Stimulated activated naive CD8-positive, alpha-beta T cell treated with anti-CD3 and anti-CD28 coated beads, Interleukin-15, Interleukin-2, amounts not matched to agents 100 ng/mL and 50 ng/mL, for 24 hours (primary cell): ENCODE data around the gene GNE.
A peak's percentile ranks its signal among the peaks of the same experiment; 100 is the strongest.
"Not testable (repeated sequence)": the region's sequence is repeated elsewhere in the genome, so short reads cannot be mapped to it uniquely, and the experiment has no call there.

ENCODE experiments used
- H3K27ac Mint-ChIP-seq: one replicate; pipeline ENCODE4 v1.8.0; 2021; ENCODE audit warnings: mild to moderate bottlenecking, mixed read lengths
- H3K27me3 Mint-ChIP-seq: one replicate; pipeline ENCODE4 v1.8.0; 2021; ENCODE audit warnings: mixed read lengths
- H3K36me3 Mint-ChIP-seq: one replicate; pipeline ENCODE4 v1.8.0; 2021; ENCODE audit warnings: low read depth, mixed read lengths
- H3K4me1 Mint-ChIP-seq: one replicate; pipeline ENCODE4 v1.8.0; 2021; ENCODE audit warnings: low read depth, mixed read lengths
- H3K4me3 Mint-ChIP-seq: one replicate; pipeline ENCODE4 v1.8.0; 2021; ENCODE audit warnings: mild to moderate bottlenecking, mixed read lengths
- H3K9me3 Mint-ChIP-seq: one replicate; pipeline ENCODE4 v1.8.0; 2021; ENCODE audit warnings: mixed read lengths

GNE gene, protein sequence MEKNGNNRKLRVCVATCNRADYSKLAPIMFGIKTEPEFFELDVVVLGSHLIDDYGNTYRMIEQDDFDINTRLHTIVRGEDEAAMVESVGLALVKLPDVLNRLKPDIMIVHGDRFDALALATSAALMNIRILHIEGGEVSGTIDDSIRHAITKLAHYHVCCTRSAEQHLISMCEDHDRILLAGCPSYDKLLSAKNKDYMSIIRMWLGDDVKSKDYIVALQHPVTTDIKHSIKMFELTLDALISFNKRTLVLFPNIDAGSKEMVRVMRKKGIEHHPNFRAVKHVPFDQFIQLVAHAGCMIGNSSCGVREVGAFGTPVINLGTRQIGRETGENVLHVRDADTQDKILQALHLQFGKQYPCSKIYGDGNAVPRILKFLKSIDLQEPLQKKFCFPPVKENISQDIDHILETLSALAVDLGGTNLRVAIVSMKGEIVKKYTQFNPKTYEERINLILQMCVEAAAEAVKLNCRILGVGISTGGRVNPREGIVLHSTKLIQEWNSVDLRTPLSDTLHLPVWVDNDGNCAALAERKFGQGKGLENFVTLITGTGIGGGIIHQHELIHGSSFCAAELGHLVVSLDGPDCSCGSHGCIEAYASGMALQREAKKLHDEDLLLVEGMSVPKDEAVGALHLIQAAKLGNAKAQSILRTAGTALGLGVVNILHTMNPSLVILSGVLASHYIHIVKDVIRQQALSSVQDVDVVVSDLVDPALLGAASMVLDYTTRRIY

DNA sequence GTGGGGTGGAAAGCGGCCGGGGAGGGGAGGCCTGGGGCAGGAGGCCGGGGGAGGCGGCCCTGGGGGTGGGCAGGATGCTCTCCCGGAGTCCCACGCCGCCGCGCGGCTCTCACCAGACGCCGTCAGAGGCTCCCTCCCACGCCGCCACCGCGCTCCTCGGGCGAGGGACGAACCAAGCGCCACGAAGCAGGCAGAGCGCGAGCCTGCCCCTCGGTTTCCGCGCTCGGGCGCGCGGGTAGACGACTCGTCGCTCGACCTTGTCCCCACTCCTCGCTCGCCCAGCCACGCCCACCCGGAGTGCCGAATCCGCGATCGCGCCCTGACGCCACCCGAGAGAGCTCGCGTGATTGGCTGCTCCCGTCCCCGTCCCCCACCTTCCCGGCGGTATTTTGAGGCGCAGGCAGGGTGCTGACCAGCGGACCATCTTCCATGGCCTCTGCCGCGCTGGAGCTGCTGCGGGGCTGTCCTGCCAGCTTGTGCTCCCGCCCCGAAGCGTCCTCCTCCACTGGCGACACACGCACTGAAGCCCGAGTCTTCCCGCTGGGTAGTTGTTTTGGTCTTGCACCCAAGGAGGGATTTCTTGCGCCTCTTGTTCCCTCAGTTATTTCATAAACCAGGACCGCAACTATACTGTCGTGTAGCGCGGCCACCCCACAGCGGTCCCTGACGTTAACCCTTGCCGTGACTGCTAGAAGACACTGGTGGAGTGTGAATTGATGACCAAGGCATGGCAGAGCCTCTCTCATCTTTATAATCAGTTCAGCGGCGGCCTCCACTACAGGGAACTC, at the start of gene GNE:
TSS of gene GNE (minus strand) at position 241 of the 788 bp plus-strand sequence. CDS start 9,093 bp downstream, outside the sequence.
- Mint-ChIP-seq H3K27me3 (no peaks in the 10 kb centered on the region), H3K27ac (peak within 1 kb of the TSS; percentile 87), H3K4me1 (peaks cover 14% of the 10 kb centered on the region), H3K36me3 (no peaks in the 10 kb centered on the region), H3K9me3 (no peaks in the 10 kb centered on the region), H3K4me3 (peak within 1 kb of the TSS; percentile 88)

DNA sequence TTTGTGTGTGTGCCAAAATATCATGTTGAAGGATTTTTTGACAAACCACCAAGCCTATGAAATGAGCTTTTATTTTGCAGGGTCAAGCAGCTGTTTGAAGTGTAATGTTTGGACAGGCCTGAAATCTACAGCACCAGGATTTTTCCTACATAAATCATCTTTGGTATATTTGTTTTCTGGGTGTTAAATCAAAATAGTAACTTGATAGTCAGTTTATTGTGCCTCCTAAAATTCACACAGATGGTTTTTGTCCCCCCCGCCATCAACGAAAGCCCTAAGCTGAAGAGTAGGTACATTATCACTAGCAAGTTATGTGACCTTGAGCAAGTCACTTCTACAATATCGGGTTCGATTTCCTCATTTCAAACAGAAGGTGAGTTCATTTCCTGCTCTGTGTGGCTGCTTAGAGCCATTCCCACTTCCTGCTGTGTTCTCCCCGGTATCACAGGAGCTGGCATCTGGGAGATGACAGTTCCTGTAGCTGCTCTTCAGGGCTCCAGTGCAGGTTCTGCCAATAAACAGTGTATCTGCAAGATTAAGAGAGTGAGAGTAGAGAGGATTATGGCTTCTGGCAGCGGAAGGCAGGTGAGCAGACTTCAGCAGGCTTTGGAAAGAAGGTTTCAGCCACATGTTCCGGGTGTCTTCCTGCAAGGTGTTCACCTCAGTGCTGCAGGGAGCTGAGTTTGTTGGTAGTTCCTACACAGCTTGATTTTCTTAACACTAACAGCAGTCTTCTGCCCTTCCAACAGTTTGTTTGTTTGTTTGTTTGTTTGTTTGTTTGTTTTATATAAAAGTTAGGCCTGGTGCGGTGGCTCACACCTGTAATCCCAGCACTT, 48.4 kb upstream of the GNE start:
- H3K4me1 Mint-ChIP-seq, result peaks cover 8% of the 10 kb centered on the region
- H3K27ac Mint-ChIP-seq, result peak overlapping the region; percentile 38
- H3K9me3 Mint-ChIP-seq, result no peaks in the 10 kb centered on the region
- H3K4me3 Mint-ChIP-seq, result no peak overlapping the region
- no peaks in the 10 kb centered on the region for H3K36me3 Mint-ChIP-seq
- no peaks in the 10 kb centered on the region for H3K27me3 Mint-ChIP-seq

DNA sequence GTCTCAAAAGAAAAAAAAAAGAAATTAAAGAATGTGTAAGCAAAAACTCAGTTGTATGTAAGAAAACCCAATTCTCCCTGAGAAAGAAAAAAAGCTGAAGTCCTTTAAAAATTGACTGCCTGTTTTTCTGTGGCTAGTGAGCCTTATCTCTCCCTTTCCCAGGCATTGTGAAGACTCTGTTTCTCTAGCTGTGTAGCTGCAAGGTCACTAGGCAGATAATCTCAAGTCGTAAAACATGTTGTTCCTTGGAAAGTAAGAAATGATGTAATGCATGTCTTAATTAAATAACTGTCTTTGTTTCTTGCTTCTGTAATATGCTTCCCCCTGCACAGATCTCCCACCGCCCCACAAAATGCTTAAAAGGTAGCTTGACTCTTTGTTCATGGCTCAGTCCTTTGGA, 46.1 kb upstream of the GNE start:
- H3K27me3 Mint-ChIP-seq, H3K27ac Mint-ChIP-seq, H3K4me3 Mint-ChIP-seq: not testable (repeated sequence)

DNA sequence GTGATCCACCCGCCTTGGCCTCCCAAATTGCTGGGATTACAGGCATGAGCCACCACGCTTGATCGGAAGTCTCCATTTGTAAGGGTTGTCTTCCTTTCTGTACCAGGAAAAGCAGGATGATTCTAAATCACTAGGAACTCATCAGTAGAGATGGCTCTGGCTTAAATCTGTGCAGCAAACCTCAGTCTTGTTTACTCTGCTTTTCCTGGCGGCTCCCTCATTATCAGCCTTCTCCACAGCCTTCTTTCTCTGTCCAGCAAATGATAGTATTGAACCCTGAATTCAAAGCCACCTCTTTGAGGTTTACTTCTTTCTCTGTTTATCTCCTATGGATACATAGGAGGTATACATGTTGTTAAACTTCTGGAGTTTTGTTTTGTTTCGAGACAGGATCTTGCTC, 43.0 kb upstream of the GNE start:
- H3K9me3 Mint-ChIP-seq, result no peaks in the 10 kb centered on the region
- H3K27ac Mint-ChIP-seq, result no peak overlapping the region
- peaks cover under 1% of the 10 kb centered on the region for H3K4me1 Mint-ChIP-seq
- H3K27me3 Mint-ChIP-seq, result no peaks in the 10 kb centered on the region
- H3K36me3 Mint-ChIP-seq, result no peaks in the 10 kb centered on the region
- no peak overlapping the region for H3K4me3 Mint-ChIP-seq

More for the DNA sequence above, 46.1 kb upstream of the GNE start:
- H3K36me3 Mint-ChIP-seq, H3K4me1 Mint-ChIP-seq, H3K9me3 Mint-ChIP-seq: not testable (repeated sequence)

DNA sequence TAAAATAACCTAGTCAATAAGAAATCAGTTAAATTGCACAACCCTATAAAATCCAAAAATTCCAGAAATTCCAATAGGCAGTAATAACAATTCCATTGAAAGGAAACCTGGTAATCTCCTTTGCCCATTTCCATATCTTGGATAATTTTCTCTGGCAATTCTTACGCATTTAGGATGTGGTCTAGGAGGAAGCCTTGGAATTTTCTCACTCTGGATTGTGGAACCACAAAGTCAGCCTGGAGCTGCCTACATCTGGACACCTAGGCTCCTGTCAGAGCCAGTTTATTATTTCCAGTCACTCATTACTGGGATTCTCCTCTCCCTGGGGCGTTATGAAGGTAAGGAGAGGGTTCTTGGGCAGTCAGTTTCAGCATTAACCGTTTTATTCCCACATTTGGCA, 40.3 kb upstream of the GNE start:
- no peaks in the 10 kb centered on the region for H3K27me3 Mint-ChIP-seq
- no peak overlapping the region for H3K27ac Mint-ChIP-seq
- no peaks in the 10 kb centered on the region for H3K9me3 Mint-ChIP-seq
- no peaks in the 10 kb centered on the region for H3K36me3 Mint-ChIP-seq
- H3K4me3 Mint-ChIP-seq, result no peak overlapping the region
- H3K4me1 Mint-ChIP-seq, result no peaks in the 10 kb centered on the region

DNA sequence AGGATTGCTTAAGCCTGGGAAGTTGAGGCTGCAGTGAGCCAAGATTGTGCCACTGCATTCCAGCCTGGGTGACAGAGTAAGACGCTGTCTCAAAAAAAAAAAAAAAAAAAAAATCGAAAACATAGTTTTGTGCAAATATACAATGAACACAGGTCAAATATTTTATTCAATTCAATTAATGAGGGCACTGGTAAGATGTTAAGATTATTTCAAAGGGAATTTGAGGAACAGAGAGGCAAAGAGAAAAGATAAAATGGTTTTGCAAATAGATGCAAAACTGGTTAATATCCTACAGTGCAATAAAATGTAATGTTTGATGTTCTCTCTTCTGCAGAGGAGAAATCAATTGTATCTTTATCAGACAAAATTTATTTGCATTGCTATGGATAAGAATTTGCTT, 39.5 kb upstream of the GNE start:
- Mint-ChIP-seq H3K27me3 (no peaks in the 10 kb centered on the region), H3K4me3 (no peak overlapping the region)

DNA sequence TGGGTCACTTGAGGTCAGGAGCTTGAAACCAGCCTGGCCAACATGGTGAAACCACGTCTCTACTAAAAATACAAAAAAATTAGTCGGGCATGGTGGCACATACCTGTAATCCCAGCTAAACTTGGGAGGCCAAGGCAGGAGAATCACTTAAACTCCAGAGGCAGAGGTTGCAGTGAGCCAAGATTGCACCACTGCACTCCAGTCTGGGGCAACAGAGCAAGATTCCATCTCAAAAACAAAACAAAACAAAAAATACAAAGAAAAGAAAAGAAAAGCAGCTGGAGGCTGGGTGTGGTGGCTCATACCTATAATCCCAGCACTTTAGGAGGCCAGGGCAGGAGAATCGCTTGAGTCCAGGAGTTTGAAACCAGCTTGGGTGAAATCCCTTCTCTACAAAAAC, 36.7 kb upstream of the GNE start:
- H3K9me3 Mint-ChIP-seq, H3K27ac Mint-ChIP-seq, H3K36me3 Mint-ChIP-seq, H3K4me3 Mint-ChIP-seq, H3K27me3 Mint-ChIP-seq, H3K4me1 Mint-ChIP-seq: not testable (repeated sequence)

More for the DNA sequence above, 39.5 kb upstream of the GNE start:
- Mint-ChIP-seq H3K36me3 (no peaks in the 10 kb centered on the region), H3K9me3 (no peaks in the 10 kb centered on the region), H3K4me1 (no peaks in the 10 kb centered on the region), H3K27ac (no peak overlapping the region)

DNA sequence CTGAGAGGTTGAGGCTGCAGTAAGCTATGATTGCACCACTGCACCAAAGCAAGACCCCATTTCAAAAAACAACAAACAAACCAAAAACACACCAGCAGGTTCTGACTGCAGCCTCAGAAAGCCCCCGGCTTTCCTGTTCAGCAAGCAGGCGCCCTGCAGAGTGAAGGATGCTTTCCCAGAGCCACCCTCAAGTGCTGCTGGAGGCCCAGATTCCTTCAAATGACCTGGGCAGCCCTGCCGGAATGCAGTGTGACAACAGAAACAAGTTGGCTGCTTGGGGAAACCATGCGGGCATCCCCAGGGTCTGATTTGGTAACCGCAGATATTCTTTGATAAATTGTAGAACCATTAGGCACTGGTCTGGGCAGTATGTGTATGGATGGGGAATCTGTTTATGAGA, 35.7 kb upstream of the GNE start:
- Mint-ChIP-seq H3K9me3 (no peaks in the 10 kb centered on the region), H3K4me3 (no peak overlapping the region), H3K4me1 (no peaks in the 10 kb centered on the region), H3K36me3 (no peaks in the 10 kb centered on the region), H3K27me3 (no peaks in the 10 kb centered on the region), H3K27ac (no peak overlapping the region)

DNA sequence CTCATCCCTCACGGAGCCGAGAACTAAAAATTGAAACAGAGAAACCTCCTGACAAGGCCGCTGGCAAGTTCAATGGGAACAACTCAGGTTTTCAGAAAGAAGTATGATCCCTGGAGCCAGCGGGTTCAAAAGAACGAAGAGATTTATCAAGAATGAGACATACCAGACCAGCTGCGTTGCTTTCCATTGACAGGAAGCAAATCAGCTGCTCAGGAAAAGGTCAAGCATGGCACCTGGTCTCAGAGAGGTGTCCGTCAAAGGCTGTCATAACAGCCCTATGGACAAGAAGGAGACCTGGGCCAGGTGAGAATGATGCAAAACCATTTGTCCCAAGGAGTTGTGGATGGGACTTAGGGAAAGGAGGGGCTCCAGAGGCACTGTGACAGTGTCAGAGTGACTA, 34.9 kb upstream of the GNE start:
- Mint-ChIP-seq H3K4me1 (no peaks in the 10 kb centered on the region), H3K36me3 (no peaks in the 10 kb centered on the region), H3K27ac (no peak overlapping the region), H3K27me3 (no peaks in the 10 kb centered on the region), H3K4me3 (no peak overlapping the region), H3K9me3 (no peaks in the 10 kb centered on the region)

DNA sequence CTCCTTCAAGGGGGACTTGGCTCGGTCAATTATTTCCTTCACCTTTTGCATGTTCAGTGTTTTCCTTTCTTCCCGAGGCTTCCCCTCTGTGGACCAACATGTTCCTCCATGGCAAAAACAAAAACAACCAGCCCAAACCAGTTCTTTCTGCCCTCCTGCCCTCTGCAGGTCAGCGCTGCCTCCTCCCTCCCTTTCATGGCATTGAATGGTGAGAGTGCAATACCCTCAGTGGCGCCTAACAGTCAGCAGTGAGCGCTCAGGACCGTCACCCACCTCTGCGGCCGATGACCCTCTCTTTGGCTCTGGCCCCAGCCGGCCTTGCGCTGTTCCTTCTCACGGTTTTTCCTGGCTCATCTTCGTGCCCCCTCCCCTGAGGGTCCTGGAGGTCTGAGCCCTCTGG, 34.4 kb upstream of the GNE start:
- no peak overlapping the region for H3K4me3 Mint-ChIP-seq
- no peak overlapping the region for H3K27ac Mint-ChIP-seq
- H3K36me3 Mint-ChIP-seq, result no peaks in the 10 kb centered on the region
- H3K27me3 Mint-ChIP-seq, result no peaks in the 10 kb centered on the region
- no peaks in the 10 kb centered on the region for H3K4me1 Mint-ChIP-seq
- H3K9me3 Mint-ChIP-seq, result no peaks in the 10 kb centered on the region

DNA sequence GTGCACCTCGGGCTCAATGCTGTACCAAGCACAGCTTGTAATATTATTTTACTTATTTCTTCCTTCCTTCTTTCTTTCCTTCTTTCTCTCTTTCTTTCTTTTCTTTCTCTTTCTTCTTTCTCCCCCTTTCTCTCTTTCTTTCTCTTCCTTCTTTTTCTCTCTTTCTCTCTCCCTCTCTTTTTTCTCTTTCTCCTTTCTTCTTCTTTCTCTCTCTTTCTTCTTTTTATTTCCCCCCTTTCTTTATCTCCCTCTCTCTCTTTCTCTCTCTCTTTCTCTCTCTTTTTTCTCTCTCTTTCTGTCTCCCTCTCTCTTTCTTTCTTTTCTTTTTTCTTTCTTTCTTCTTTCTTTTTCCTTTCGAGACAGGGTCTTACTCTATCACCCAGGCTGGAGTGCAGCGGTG, 32.7 kb upstream of the GNE start:
- H3K4me1 Mint-ChIP-seq, result no peaks in the 10 kb centered on the region
- H3K27ac Mint-ChIP-seq, result no peak overlapping the region
- no peak overlapping the region for H3K4me3 Mint-ChIP-seq
- no peaks in the 10 kb centered on the region for H3K9me3 Mint-ChIP-seq
- no peaks in the 10 kb centered on the region for H3K36me3 Mint-ChIP-seq
- H3K27me3 Mint-ChIP-seq, result no peaks in the 10 kb centered on the region

DNA sequence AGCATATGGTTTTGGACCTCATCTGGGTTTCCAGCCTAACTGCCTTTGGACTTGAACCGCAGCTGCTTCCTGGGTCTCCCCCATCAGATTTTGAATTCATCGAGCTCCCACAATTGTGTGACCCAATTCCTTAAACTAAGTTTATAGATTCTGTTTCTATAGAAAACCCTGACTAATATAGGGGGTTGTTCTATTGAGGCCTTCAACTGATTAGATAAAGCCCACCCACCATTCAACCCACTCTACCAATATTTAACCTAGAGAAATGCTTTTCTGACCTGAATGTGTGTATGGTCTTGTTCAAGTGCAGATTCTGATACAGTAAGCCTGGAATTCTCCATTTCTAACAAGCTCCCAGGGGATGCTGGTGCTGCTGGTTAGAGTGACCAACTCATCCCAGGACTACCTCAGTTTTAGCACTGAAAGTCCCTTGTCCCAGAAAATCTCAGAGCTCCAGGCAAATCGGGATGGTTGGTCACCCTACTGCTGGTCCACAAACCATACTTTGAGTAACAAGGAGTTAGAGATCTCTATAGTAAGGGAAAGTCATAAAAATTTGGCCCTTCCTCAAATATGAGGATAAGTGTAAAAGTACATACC, 31.7 kb upstream of the GNE start:
- Mint-ChIP-seq H3K4me1 (no peaks in the 10 kb centered on the region), H3K36me3 (no peaks in the 10 kb centered on the region), H3K27ac (no peak overlapping the region), H3K4me3 (no peak overlapping the region), H3K27me3 (no peaks in the 10 kb centered on the region), H3K9me3 (no peaks in the 10 kb centered on the region)

DNA sequence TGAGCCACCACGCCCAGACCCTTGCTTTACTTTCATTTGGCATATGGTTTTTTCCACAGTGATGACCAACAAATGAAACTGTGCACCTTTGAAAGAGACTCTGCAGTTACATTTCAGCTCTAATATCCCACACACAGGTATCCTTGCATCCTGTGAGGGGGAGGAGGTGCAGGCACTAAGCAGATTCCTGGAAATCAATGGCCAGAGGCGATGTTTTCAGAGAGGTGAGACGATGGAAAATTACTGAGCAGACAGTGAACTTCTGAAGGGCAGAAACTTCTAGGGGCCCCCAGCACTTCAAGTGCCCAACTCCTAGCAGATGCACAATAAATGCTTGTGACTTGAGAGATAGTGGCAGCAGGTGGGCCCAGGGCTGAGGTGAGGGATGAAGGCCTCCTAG, 29.8 kb upstream of the GNE start:
- Mint-ChIP-seq H3K27me3 (no peaks in the 10 kb centered on the region), H3K4me3 (no peak overlapping the region), H3K36me3 (peaks cover 4% of the 10 kb centered on the region), H3K4me1 (no peaks in the 10 kb centered on the region), H3K9me3 (no peaks in the 10 kb centered on the region), H3K27ac (no peak overlapping the region)

DNA sequence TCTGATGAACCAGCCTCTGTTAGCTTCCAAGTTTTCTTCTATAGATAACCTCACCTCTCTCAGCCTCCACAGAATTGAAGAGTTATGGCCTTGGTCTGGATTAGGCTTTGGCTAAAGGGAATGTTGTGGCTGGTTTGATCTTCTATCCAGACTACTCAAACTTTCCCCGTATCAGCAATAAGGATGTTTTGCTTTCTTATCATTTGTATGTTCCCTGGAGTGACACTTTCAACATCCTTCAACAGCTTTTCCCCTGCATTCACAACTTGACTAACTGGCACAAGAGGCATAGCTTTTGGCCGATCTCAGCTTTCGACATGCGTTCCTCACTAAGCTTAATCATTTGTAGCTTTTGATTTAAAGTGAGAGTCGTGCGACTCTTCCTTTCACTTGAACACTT, 28.1 kb upstream of the GNE start:
- Mint-ChIP-seq H3K27ac (no peak overlapping the region), H3K36me3 (peaks cover 4% of the 10 kb centered on the region), H3K4me3 (no peak overlapping the region), H3K27me3 (no peaks in the 10 kb centered on the region), H3K9me3 (no peaks in the 10 kb centered on the region), H3K4me1 (no peaks in the 10 kb centered on the region)
